ENCODE data around the gene WNT8B.

DNA sequence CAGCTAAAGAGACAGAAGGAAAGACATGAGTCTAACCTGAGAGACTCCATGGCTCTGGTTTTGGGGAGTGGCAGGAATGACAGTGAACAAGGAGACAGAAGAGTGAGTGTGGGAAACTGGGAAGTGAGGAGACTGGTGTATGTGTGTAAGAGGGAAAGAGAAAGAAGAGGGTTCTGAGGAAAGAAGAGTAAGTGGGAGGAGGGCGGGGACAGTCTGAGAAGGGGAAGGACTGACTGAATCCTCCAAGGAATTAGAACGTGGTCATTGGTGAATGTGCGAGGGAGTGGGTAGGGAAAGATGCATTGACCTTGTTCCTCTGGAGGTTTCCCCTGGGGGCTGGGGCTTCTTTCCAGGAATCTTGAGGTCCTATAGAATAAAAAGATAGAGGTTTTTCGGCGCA lies 26.6 kb downstream of the WNT8B start:
- TF ChIP-seq, protein P1, sequence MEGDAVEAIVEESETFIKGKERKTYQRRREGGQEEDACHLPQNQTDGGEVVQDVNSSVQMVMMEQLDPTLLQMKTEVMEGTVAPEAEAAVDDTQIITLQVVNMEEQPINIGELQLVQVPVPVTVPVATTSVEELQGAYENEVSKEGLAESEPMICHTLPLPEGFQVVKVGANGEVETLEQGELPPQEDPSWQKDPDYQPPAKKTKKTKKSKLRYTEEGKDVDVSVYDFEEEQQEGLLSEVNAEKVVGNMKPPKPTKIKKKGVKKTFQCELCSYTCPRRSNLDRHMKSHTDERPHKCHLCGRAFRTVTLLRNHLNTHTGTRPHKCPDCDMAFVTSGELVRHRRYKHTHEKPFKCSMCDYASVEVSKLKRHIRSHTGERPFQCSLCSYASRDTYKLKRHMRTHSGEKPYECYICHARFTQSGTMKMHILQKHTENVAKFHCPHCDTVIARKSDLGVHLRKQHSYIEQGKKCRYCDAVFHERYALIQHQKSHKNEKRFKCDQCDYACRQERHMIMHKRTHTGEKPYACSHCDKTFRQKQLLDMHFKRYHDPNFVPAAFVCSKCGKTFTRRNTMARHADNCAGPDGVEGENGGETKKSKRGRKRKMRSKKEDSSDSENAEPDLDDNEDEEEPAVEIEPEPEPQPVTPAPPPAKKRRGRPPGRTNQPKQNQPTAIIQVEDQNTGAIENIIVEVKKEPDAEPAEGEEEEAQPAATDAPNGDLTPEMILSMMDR (optimal IDR thresholded peaks at IDR 0.05 in 1 of 3, IDR thresholded peaks at IDR 0.05 in 1 of 3, conservative IDR thresholded peaks at IDR 0.05 in 1 of 3; ENCODE audit: extremely low read depth in 1 of 3, insufficient read depth in 2 of 3, low read length in 3 of 3): no peak
- no peak for TF ChIP-seq EZH2 (IDR thresholded peaks at IDR 0.05; ENCODE audit: low read length)

Measured in keratinocyte (primary cell).